AG09319 (cell line): Measurements from ENCODE around the gene PHLDB1.

Experiments
- DNase-seq: peaks from one replicate; pipeline ENCODE4 v3.0.0-alpha.2; 2010; ENCODE audit warnings: low read depth; ENCODE audit errors: extremely low read depth
- CTCF ChIP-seq: IDR thresholded peaks from 2 replicates; pipeline ENCODE4 v1.5.1; 2011; ENCODE audit warnings: low read depth, mild to moderate bottlenecking, inconsistent platforms, low read length, moderate library complexity

The PHLDB1 gene

GRCh38 chr11:118645066-118645715, 37.8 kb downstream of the PHLDB1 start:
- no peak for DNase-seq

GRCh38 chr11:118646393-118646792, 39.0 kb downstream of the PHLDB1 start:
- no peak for TF ChIP-seq CTCF
- DNase-seq = no peak

More at GRCh38 chr11:118645066-118645715, 37.8 kb downstream of the PHLDB1 start:
- no peak for TF ChIP-seq CTCF

- DNase-seq = no peak
- no peak for TF ChIP-seq CTCF
Measured at GRCh38 chr11:118648291-118648690, 40.9 kb downstream of the PHLDB1 start.

- no peak for TF ChIP-seq CTCF
- no peak for DNase-seq
Measured at GRCh38 chr11:118649941-118650340, 42.5 kb downstream of the PHLDB1 start.

GRCh38 chr11:118650366-118650765, 43.0 kb downstream of the PHLDB1 start:
- TF ChIP-seq CTCF = no peak
- DNase-seq = no peak

- DNase-seq = no peak
- TF ChIP-seq CTCF = no peak
Measured at GRCh38 chr11:118651820-118652219, 44.4 kb downstream of the PHLDB1 start.

- no peak for DNase-seq
- no peak for TF ChIP-seq CTCF
Measured at GRCh38 chr11:118652681-118653181, 45.3 kb downstream of the PHLDB1 start.
